ENCODE measurements around the gene DLG1. TPM values are rescaled to one million over a fixed set of nuclear protein-coding genes. Genes with fewer than 3 reads are reported as not detected.
A peak's percentile ranks its signal among the peaks of the same experiment; 100 is the strongest.

The DLG1 gene
- total RNA-seq, 1 donor from 2014 or later: 80.7 TPM

- no peak for DNase-seq (ENCODE audit: low read depth)
Observed at GRCh38 chr3:197175503-197175902, 122.9 kb downstream of the DLG1 start.

GRCh38 chr3:197174927-197175326, 123.5 kb downstream of the DLG1 start:
- no peak for DNase-seq (ENCODE audit: low read depth)

GRCh38 chr3:197173620-197174019, 124.8 kb downstream of the DLG1 start:
- no peak for DNase-seq (ENCODE audit: low read depth)

GRCh38 chr3:197171481-197172067, 126.8 kb downstream of the DLG1 start:
- no peak for DNase-seq (ENCODE audit: low read depth)

GRCh38 chr3:197169028-197169427, 129.4 kb downstream of the DLG1 start:
- no peak for DNase-seq (ENCODE audit: low read depth)

- peak; percentile 25 for DNase-seq (ENCODE audit: low read depth)
Observed at GRCh38 chr3:197168606-197169005, 129.8 kb downstream of the DLG1 start.

GRCh38 chr3:197168063-197168462, 130.3 kb downstream of the DLG1 start:
- no peak for DNase-seq (ENCODE audit: low read depth)

GRCh38 chr3:197167549-197167948, 130.9 kb downstream of the DLG1 start:
- DNase-seq (ENCODE audit: low read depth): no peak

GRCh38 chr3:197165890-197166289, 132.5 kb downstream of the DLG1 start:
- DNase-seq (ENCODE audit: low read depth): no peak

GRCh38 chr3:197155046-197155445, 143.4 kb downstream of the DLG1 start:
- no peak for DNase-seq (ENCODE audit: low read depth)

GRCh38 chr3:197151580-197151979, 146.8 kb downstream of the DLG1 start:
- DNase-seq (ENCODE audit: low read depth): peak; percentile 78

GRCh38 chr3:197149528-197149927, 148.9 kb downstream of the DLG1 start:
- DNase-seq (ENCODE audit: low read depth): no peak

GRCh38 chr3:197144188-197144587, 154.2 kb downstream of the DLG1 start:
- DNase-seq (ENCODE audit: low read depth): no peak

- DNase-seq (ENCODE audit: low read depth): no peak
Observed at GRCh38 chr3:197139586-197139985, 158.8 kb downstream of the DLG1 start.

- no peak for DNase-seq (ENCODE audit: low read depth)
Observed at GRCh38 chr3:197137751-197138150, 160.7 kb downstream of the DLG1 start.

GRCh38 chr3:197136744-197137143, 161.7 kb downstream of the DLG1 start:
- DNase-seq (ENCODE audit: low read depth): no peak

GRCh38 chr3:197135212-197135611, 163.2 kb downstream of the DLG1 start:
- no peak for DNase-seq (ENCODE audit: low read depth)

- peak; percentile 75 for DNase-seq (ENCODE audit: low read depth)
Observed at GRCh38 chr3:197132916-197133530, 165.4 kb downstream of the DLG1 start.

GRCh38 chr3:197125636-197126035, 172.8 kb downstream of the DLG1 start:
- peak; percentile 60 for DNase-seq (ENCODE audit: low read depth)

- peak; percentile 18 for DNase-seq (ENCODE audit: low read depth)
Observed at GRCh38 chr3:197124713-197125112, 173.7 kb downstream of the DLG1 start.

- no peak for DNase-seq (ENCODE audit: low read depth)
Observed at GRCh38 chr3:197122394-197122793, 176.0 kb downstream of the DLG1 start.

GRCh38 chr3:197117114-197117513, 181.3 kb downstream of the DLG1 start:
- no peak for DNase-seq (ENCODE audit: low read depth)

- no peak for DNase-seq (ENCODE audit: low read depth)
Observed at GRCh38 chr3:197114007-197114406, 184.4 kb downstream of the DLG1 start.
